HEK293 (cell line): ENCODE measurements around the gene FAM117B.
A peak's percentile ranks its signal among the peaks of the same experiment; 100 is the strongest.
"Not testable (repeated sequence)": the region's sequence is repeated elsewhere in the genome, so short reads cannot be mapped to it uniquely, and the experiment has no call there.

ENCODE experiments used
- CTCF ChIA-PET: fragments of 350-600 bp; formaldehyde crosslinking; extraction: SDS; loops from one replicate; lab custom pipeline; 2021; ENCODE audit warnings: antibody characterized with exemption; lab: Yijun Ruan, JAX
- POLR2A ChIA-PET: fragments of 300-600 bp; formaldehyde crosslinking; extraction: SDS; loops from one replicate; lab custom pipeline; 2020; ENCODE audit warnings: antibody characterized with exemption, inconsistent platforms; lab: Yijun Ruan, JAX
- H3K27ac ChIP-seq: fragments of 200-500 bp; sonication (Bioruptor generic); 2 replicates; pipeline ENCODE4 v1.5.1; 2014; ENCODE audit warnings: low read depth, low read length, control low read depth, inconsistent platforms; ENCODE audit errors: extremely low read depth
- H3K36me3 ChIP-seq, 2 experiments: fragments of 200-500 bp in 1 of 2; sonication (Bioruptor generic) in 1 of 2; 1 replicate in 1 of 2; 2 replicates in 1 of 2; pipeline ENCODE4 v1.5.1; 2014 to 2017; ENCODE audit warnings: inconsistent platforms in 2 of 2, low read length in 2 of 2; ENCODE audit not compliant: control insufficient read depth in 2 of 2, insufficient read depth in 1 of 2
- H3K4me1 ChIP-seq: fragments of 200-500 bp; sonication (Bioruptor generic); 2 replicates; pipeline ENCODE4 v1.5.1; 2014; ENCODE audit warnings: mild to moderate bottlenecking, low read length, inconsistent platforms; ENCODE audit not compliant: control insufficient read depth, insufficient read depth
- H3K4me3 ChIP-seq: 2 replicates; pipeline ENCODE4 v1.5.1; 2011; ENCODE audit warnings: low read depth, mild to moderate bottlenecking, control low read depth, low read length, moderate library complexity
- H3K9me3 ChIP-seq: fragments of 200-500 bp; sonication (Bioruptor generic); 2 replicates; pipeline ENCODE4 v1.5.1; 2014; ENCODE audit warnings: low read depth, low read length, inconsistent platforms; ENCODE audit not compliant: control insufficient read depth, insufficient read depth
- GLI4 ChIP-seq: fragments of 450-650 bp; formaldehyde crosslinking; IDR thresholded peaks from 2 replicates; pipeline ENCODE4 v1.5.1; 2016; ENCODE audit warnings: missing biosample characterization, missing genetic modification characterization
- PATZ1 ChIP-seq: fragments of 450-650 bp; formaldehyde crosslinking; IDR thresholded peaks from 2 replicates; pipeline ENCODE4 v1.5.1; 2016; ENCODE audit warnings: missing biosample characterization, missing genetic modification characterization
- PRDM1 ChIP-seq: fragments of 450-650 bp; formaldehyde crosslinking; IDR thresholded peaks from 2 replicates; pipeline ENCODE4; 2016; ENCODE audit warnings: missing biosample characterization, missing genetic modification characterization
- SCRT2 ChIP-seq: fragments of 450-650 bp; formaldehyde crosslinking; IDR thresholded peaks from 2 replicates; pipeline ENCODE4 v1.5.1; 2016; ENCODE audit warnings: missing biosample characterization, missing genetic modification characterization
- SETDB1 ChIP-seq: IDR thresholded peaks from one replicate; pipeline ENCODE4 v1.6.1; 2017; ENCODE audit warnings: mild to moderate bottlenecking, low read length, moderate library complexity, mixed read lengths; ENCODE audit not compliant: insufficient read length
- ZBTB17 ChIP-seq: fragments of 450-650 bp; formaldehyde crosslinking; IDR thresholded peaks from 2 replicates; pipeline ENCODE4 v1.5.1; 2016; ENCODE audit warnings: missing biosample characterization, missing genetic modification characterization
- ZBTB20 ChIP-seq: fragments of 450-650 bp; formaldehyde crosslinking; IDR thresholded peaks from 2 replicates; pipeline ENCODE4 v1.5.1; 2016; ENCODE audit warnings: missing biosample characterization, missing genetic modification characterization
- ZBTB26 ChIP-seq: fragments of 450-650 bp; formaldehyde crosslinking; optimal IDR thresholded peaks from 2 replicates; pipeline ENCODE3; 2016; ENCODE audit warnings: missing biosample characterization, mild to moderate bottlenecking, missing genetic modification characterization
- ZBTB48 ChIP-seq: fragments of 450-650 bp; formaldehyde crosslinking; IDR thresholded peaks from 2 replicates; pipeline ENCODE4 v1.5.1; 2016; ENCODE audit warnings: missing biosample characterization, missing genetic modification characterization
- ZEB2 ChIP-seq: fragments of 450-650 bp; formaldehyde crosslinking; IDR thresholded peaks from 2 replicates; pipeline ENCODE4 v1.5.1; 2016; ENCODE audit warnings: missing biosample characterization, missing genetic modification characterization
- ZNF138 ChIP-seq: fragments of 450-650 bp; formaldehyde crosslinking; IDR thresholded peaks from 2 replicates; pipeline ENCODE4 v1.5.1; 2016; ENCODE audit warnings: missing biosample characterization, missing genetic modification characterization, borderline replicate concordance
- ZNF174 ChIP-seq: fragments of 450-650 bp; formaldehyde crosslinking; IDR thresholded peaks from 2 replicates; pipeline ENCODE4 v1.5.0; 2017; ENCODE audit warnings: missing biosample characterization, mild to moderate bottlenecking, missing genetic modification characterization
- ZNF202 ChIP-seq: fragments of 450-650 bp; formaldehyde crosslinking; IDR thresholded peaks from 2 replicates; pipeline ENCODE4 v1.5.1; 2016; ENCODE audit warnings: missing biosample characterization, missing genetic modification characterization, borderline replicate concordance
- ZNF211 ChIP-seq: fragments of 450-650 bp; formaldehyde crosslinking; IDR thresholded peaks from 2 replicates; pipeline ENCODE4 v1.5.1; 2016; ENCODE audit warnings: low read depth, missing biosample characterization, missing genetic modification characterization
- ZNF335 ChIP-seq: fragments of 450-650 bp; formaldehyde crosslinking; conservative IDR thresholded peaks from 2 replicates; pipeline ENCODE4 v1.5.1; 2016; ENCODE audit warnings: missing biosample characterization, missing genetic modification characterization
- ZNF341 ChIP-seq: fragments of 450-650 bp; formaldehyde crosslinking; IDR thresholded peaks from 2 replicates; pipeline ENCODE4; 2016; ENCODE audit warnings: low read depth, missing biosample characterization, missing genetic modification characterization
- ZNF366 ChIP-seq: fragments of 450-650 bp; formaldehyde crosslinking; conservative IDR thresholded peaks from 2 replicates; pipeline ENCODE4 v1.5.1; 2016; ENCODE audit warnings: missing biosample characterization, missing genetic modification characterization
- ZNF394 ChIP-seq: fragments of 450-650 bp; formaldehyde crosslinking; IDR thresholded peaks from 2 replicates; pipeline ENCODE4 v1.5.1; 2016; ENCODE audit warnings: missing biosample characterization, missing genetic modification characterization, mild to moderate bottlenecking, moderate library complexity, borderline replicate concordance
- ZNF449 ChIP-seq: fragments of 450-650 bp; formaldehyde crosslinking; IDR thresholded peaks from 2 replicates; pipeline ENCODE4 v1.5.1; 2017; ENCODE audit warnings: missing biosample characterization, mild to moderate bottlenecking, missing genetic modification characterization, moderate library complexity
- ZNF514 ChIP-seq: fragments of 450-650 bp; formaldehyde crosslinking; IDR thresholded peaks from 2 replicates; pipeline ENCODE4 v1.5.1; 2016; ENCODE audit warnings: missing biosample characterization, missing genetic modification characterization
- ZNF548 ChIP-seq: fragments of 450-650 bp; formaldehyde crosslinking; IDR thresholded peaks from 2 replicates; pipeline ENCODE4 v1.5.1; 2016; ENCODE audit warnings: missing biosample characterization, missing genetic modification characterization
- ZNF561 ChIP-seq: fragments of 450-650 bp; IDR thresholded peaks from 2 replicates; pipeline ENCODE4 v1.5.1; 2018; ENCODE audit warnings: missing biosample characterization, missing genetic modification characterization, borderline replicate concordance
- ZNF600 ChIP-seq: fragments of 450-650 bp; formaldehyde crosslinking; IDR thresholded peaks from 2 replicates; pipeline ENCODE4 v1.5.1; 2016; ENCODE audit warnings: missing biosample characterization, missing genetic modification characterization
- ZNF629 ChIP-seq: fragments of 450-650 bp; formaldehyde crosslinking; IDR thresholded peaks from 2 replicates; pipeline ENCODE4 v1.5.1; 2017; ENCODE audit warnings: missing biosample characterization, missing genetic modification characterization

FAM117B gene

GRCh38 chr2:202805911-202806310, 171.1 kb downstream of the FAM117B start:
- CTCF ChIA-PET, POLR2A ChIA-PET, H3K4me1 ChIP-seq, H3K4me3 ChIP-seq, H3K9me3 ChIP-seq, H3K36me3 ChIP-seq, H3K27ac ChIP-seq: not testable (repeated sequence)

GRCh38 chr2:202807431-202808138, 172.8 kb downstream of the FAM117B start:
- TF ChIP-seq ZBTB20 (tag by site-specific recombination) (peak; percentile 64; the same call in 1 of the 2 replicates), ZNF449 (tag by site-specific recombination) (peak; percentile 29; the same call in 1 of the 2 replicates), ZBTB17 (tag by site-specific recombination) (0 out of 2 replicates have a peak, but pooled peaks have one; percentile 18), ZNF561 (0 out of 2 replicates have a peak, but pooled peaks have one; percentile 70), PATZ1 (0 out of 2 replicates have a peak, but pooled peaks have one; percentile 18), SCRT2 (peak; percentile 35; the same call in 1 of the 2 replicates), ZNF366 (tag by site-specific recombination) (peak; percentile 80), ZBTB48 (tag by site-specific recombination) (peak; percentile 80), ZNF600 (tag by site-specific recombination) (peak; percentile 49), ZNF335 (tag by site-specific recombination) (peak; percentile 57)
- TF ChIP-seq, all 188 proteins: peak for 10; not testable (repeated sequence) for 178
- ChIA-PET POLR2A (interaction anchor here (0.8 kb wide), 1 partner anchor 11 kb away, joined by 4 read pairs; no protein-coding TSS in a partner anchor), CTCF (interaction anchor here (0.6 kb wide), 2 partner anchors 10 to 256 kb away, joined by 3 read pairs; no protein-coding TSS in a partner anchor)
- not testable (repeated sequence) for H3K36me3 ChIP-seq, H3K4me3 ChIP-seq, H3K4me1 ChIP-seq, H3K9me3 ChIP-seq
- peak overlapping the region; percentile 27; the same call in 1 of the 2 replicates for H3K27ac ChIP-seq

- TF ChIP-seq ZNF514 (tag by site-specific recombination) (no peak), PRDM1 (tag by site-specific recombination) (no peak), ZNF174 (tag by site-specific recombination) (no peak), ZNF394 (no peak)
- H3K27ac ChIP-seq = no peak overlapping the region
- no peak overlapping the region for H3K4me3 ChIP-seq
- ChIA-PET CTCF (no interaction called here), POLR2A (interaction anchor here (0.8 kb wide), 1 partner anchor 12 kb away, joined by 4 read pairs; no protein-coding TSS in a partner anchor)
- H3K4me1 ChIP-seq = no peaks in the 10 kb centered on the region
- H3K9me3 ChIP-seq = no peaks in the 10 kb centered on the region
- peaks cover 0 to 4% of the 10 kb centered on the region in 2 experiments; a peak in 1 of 3 replicates for H3K36me3 ChIP-seq
Observed at GRCh38 chr2:202808754-202809153, 174.0 kb downstream of the FAM117B start.

- Histone ChIP-seq H3K4me1 (no peaks in the 10 kb centered on the region), H3K9me3 (no peaks in the 10 kb centered on the region), H3K4me3 (no peak overlapping the region), H3K27ac (no peak overlapping the region), H3K36me3 (peaks cover 0 to 11% of the 10 kb centered on the region in 2 experiments; a peak in 1 of 3 replicates)
- TF ChIP-seq GLI4 (no peak), ZEB2 (tag by site-specific recombination) (no peak), ZNF629 (tag by site-specific recombination) (no peak), ZNF341 (tag by site-specific recombination) (no peak), ZNF202 (tag by site-specific recombination) (no peak), ZNF548 (no peak), SETDB1 (no peak), ZBTB26 (tag by site-specific recombination) (no peak), ZNF211 (tag by site-specific recombination) (no peak), ZNF138 (tag by site-specific recombination) (no peak)
- POLR2A ChIA-PET = no interaction called here
- CTCF ChIA-PET = no interaction called here
Observed at GRCh38 chr2:202813387-202813786, 178.6 kb downstream of the FAM117B start.
